K562 (cell line): ENCODE data around the gene AGL. TPM values are rescaled to one million over a fixed set of nuclear protein-coding genes. Genes with fewer than 3 reads are reported as not detected.
A peak's percentile ranks its signal among the peaks of the same experiment; 100 is the strongest.

ENCODE experiments used
- BRCA1 ChIP-seq, 2 experiments: fragments of 450-650 bp in 1 of 2; sonication (generic) in 1 of 2; formaldehyde crosslinking in 1 of 2; IDR thresholded peaks; 2 replicates each; pipeline versions ENCODE4 v1.5.0 to v1.6.1; 2017 to 2020; ENCODE audit warnings: mild to moderate bottlenecking in 1 of 2, missing genetic modification reagents in 1 of 2
- CBFB ChIP-seq: sonication (generic); formaldehyde crosslinking; IDR thresholded peaks from 2 replicates; pipeline ENCODE4 v1.4.0; 2020; ENCODE audit warnings: mild to moderate bottlenecking, missing genetic modification reagents
- DNMT1 ChIP-seq: fragments of 450-650 bp; IDR thresholded peaks from 2 replicates; pipeline ENCODE4 v1.6.1; 2016; ENCODE audit warnings: antibody characterized with exemption, mild to moderate bottlenecking
- EP300 ChIP-seq: IDR thresholded peaks from 2 replicates; pipeline ENCODE4 v1.6.1; 2012; ENCODE audit warnings: low read length, improper control_type of control experiment
- ESRRA ChIP-seq: fragments of 450-650 bp; IDR thresholded peaks from 2 replicates; pipeline ENCODE4 v1.6.1; 2014; ENCODE audit warnings: low read depth, mild to moderate bottlenecking, moderate library complexity, borderline replicate concordance
- LARP7 ChIP-seq: fragments of 450-650 bp; IDR thresholded peaks from 2 replicates; pipeline ENCODE4 v1.6.1; 2016
- MEF2D ChIP-seq: conservative IDR thresholded peaks from 2 replicates; pipeline ENCODE4 v1.6.1; 2016; ENCODE audit warnings: low read depth, missing genetic modification characterization, missing compliant biosample characterization
- MTA1 ChIP-seq: fragments of 450-650 bp; IDR thresholded peaks from 2 replicates; pipeline ENCODE4 v1.6.1; 2017; ENCODE audit warnings: borderline replicate concordance
- MYC ChIP-seq, 2 experiments: fragments of 250-450 bp in 1 of 2; sonication (Bioruptor Pico) in 1 of 2; IDR thresholded peaks; 2 replicates each; pipeline versions ENCODE4 v1.5.1 to v1.6.1; 2012 to 2021; ENCODE audit warnings: low read depth in 2 of 2, borderline replicate concordance in 1 of 2, improper control_type of control experiment in 1 of 2, low read length in 1 of 2, mild to moderate bottlenecking in 1 of 2, moderate library complexity in 1 of 2
- NFIX ChIP-seq: fragments of 250-450 bp; sonication (Bioruptor Pico); IDR thresholded peaks from 2 replicates; pipeline ENCODE4 v1.4.0; 2020; ENCODE audit warnings: low read depth, mild to moderate bottlenecking, moderate library complexity
- NFXL1 ChIP-seq: fragments of 450-650 bp; formaldehyde crosslinking; IDR thresholded peaks from 2 replicates; pipeline ENCODE4 v1.4.0; 2021; ENCODE audit warnings: mild to moderate bottlenecking
- PML ChIP-seq: IDR thresholded peaks from 2 replicates; pipeline ENCODE4 v1.6.1; 2012; ENCODE audit warnings: low read length, inconsistent platforms
- POLR2B ChIP-seq: fragments of 450-650 bp; IDR thresholded peaks from 2 replicates; pipeline ENCODE4 v1.6.1; 2018; ENCODE audit warnings: low read depth; ENCODE audit not compliant: partially characterized antibody
- POLR2G ChIP-seq: fragments of 200-400 bp; formaldehyde crosslinking; IDR thresholded peaks from 2 replicates; pipeline ENCODE4 v1.6.1; 2017; ENCODE audit warnings: low read depth, mild to moderate bottlenecking, antibody characterized with exemption, low read length, moderate library complexity
- SETDB1 ChIP-seq: IDR thresholded peaks from one replicate; pipeline ENCODE4 v1.6.1; 2012; ENCODE audit warnings: low read length, control low read depth, inconsistent platforms
- SIX5 ChIP-seq, 2 experiments: IDR thresholded peaks; 2 replicates each; pipeline ENCODE4 v1.6.1; 2011; ENCODE audit warnings: low read length in 2 of 2, borderline replicate concordance in 1 of 2, low read depth in 1 of 2, mild to moderate bottlenecking in 1 of 2, moderate library complexity in 1 of 2; ENCODE audit not compliant: insufficient read depth in 1 of 2
- SRSF1 ChIP-seq: fragments of 200-400 bp; formaldehyde crosslinking; IDR thresholded peaks from 2 replicates; pipeline ENCODE4 v1.6.1; 2017; ENCODE audit warnings: mild to moderate bottlenecking, low read depth, low read length, moderate library complexity
- TFAP4 ChIP-seq: sonication (generic); formaldehyde crosslinking; IDR thresholded peaks from 2 replicates; pipeline ENCODE4 v1.8.0; 2022; ENCODE audit warnings: missing genetic modification reagents, mild to moderate bottlenecking, moderate library complexity, borderline replicate concordance
- TOE1 ChIP-seq, 2 experiments: fragments of 450-650 bp in 1 of 2; sonication (generic) in 1 of 2; formaldehyde crosslinking in 1 of 2; IDR thresholded peaks; 2 replicates each; pipeline versions ENCODE4 v1.7.1 to v1.8.0; 2016 to 2022; ENCODE audit warnings: borderline replicate concordance in 2 of 2, mild to moderate bottlenecking in 2 of 2, antibody characterized with exemption in 1 of 2, inconsistent platforms in 1 of 2, low read depth in 1 of 2, missing genetic modification reagents in 1 of 2, moderate library complexity in 1 of 2
- ZNF217 ChIP-seq: sonication (generic); formaldehyde crosslinking; IDR thresholded peaks from 2 replicates; pipeline ENCODE4 v1.8.0; 2022; ENCODE audit warnings: mild to moderate bottlenecking, missing genetic modification reagents
- ZNF239 ChIP-seq: fragments of 250-450 bp; sonication (Bioruptor Pico); IDR thresholded peaks from 2 replicates; pipeline ENCODE4 v1.4.0; 2020; ENCODE audit warnings: mild to moderate bottlenecking
- ZNF436 ChIP-seq: fragments of 250-450, 450-650 bp; sonication (Bioruptor Pico); formaldehyde crosslinking; IDR thresholded peaks from 2 replicates; pipeline ENCODE4 v1.7.0; 2020; ENCODE audit warnings: mild to moderate bottlenecking
- ZNF507 ChIP-seq: conservative IDR thresholded peaks from 2 replicates; pipeline ENCODE4 v1.6.1; 2017; ENCODE audit warnings: missing genetic modification characterization, missing compliant biosample characterization
- ZZZ3 ChIP-seq: fragments of 450-650 bp; IDR thresholded peaks from 2 replicates; pipeline ENCODE4 v1.6.1; 2016; ENCODE audit warnings: antibody characterized with exemption, mild to moderate bottlenecking, moderate library complexity
- polyA plus RNA-seq, 8 experiments: library from polyadenylated mRNA; depleted of rRNA in 4 of 8; stranded (reverse) in 5 of 8; unstranded in 3 of 8; fragments of >200 nt; fragmentation: Nextera tagmentation in 2 of 8; fragmentation: Illumina TruSeq in 1 of 8; extraction: Ambion mirVana in 2 of 8; extraction: Trizol in 1 of 8; gene quantifications; 2 replicates each; pipeline versions ENCODE4 v1.2.1 to v1.2.3, GENCODE V29; 2011 to 2014; ENCODE audit warnings: inconsistent platforms in 1 of 8, missing spikeins in 1 of 8
- total RNA-seq, 7 experiments: library from RNA; depleted of rRNA in 6 of 7; stranded (reverse); fragments of >200 nt in 6 of 7; fragmentation: Illumina TruSeq in 2 of 7; extraction: Trizol in 2 of 7; gene quantifications; 2 replicates each; pipeline versions ENCODE4 v1.2.1 to v1.2.3, GENCODE V29; 2011 to 2021; ENCODE audit warnings: low replicate concordance in 1 of 7
- TF ChIP-seq, protein P1 (sequence below): fragments of 250-450 bp; sonication (Bioruptor Pico); IDR thresholded peaks from 2 replicates; pipeline ENCODE4 v1.5.0; 2020; ENCODE audit warnings: mild to moderate bottlenecking, borderline replicate concordance

Gene AGL
- total and polyA plus RNA-seq, 9 of the 15 experiments (the other 6 are each of a cell fraction or from before 2014, with no cell fraction given): 6.3 to 20.4 (median 12.4) TPM

GRCh38 chr1:99969729-99970621 is 119.8 kb downstream of the AGL start, which contains the start of gene SLC35A3 (continued):
- TF ChIP-seq SIX5 (IDR thresholded peaks at IDR 0.05; ENCODE audit: borderline replicate concordance in 1 of 2, insufficient read depth in 1 of 2, low read depth in 1 of 2, low read length in 2 of 2): peak; percentile 49 to 57; a peak in 3 of 4 replicates
- no peak for TF ChIP-seq BRCA1 (IDR thresholded peaks at IDR 0.05)
- TF ChIP-seq BRCA1 (CRISPR knock-in tag; IDR thresholded peaks at IDR 0.05): no peak
- TF ChIP-seq MEF2D (tag): no peak
- TF ChIP-seq EP300: no peak
- no peak for TF ChIP-seq DNMT1
- TF ChIP-seq ZNF239: no peak
- peak; percentile 54 for TF ChIP-seq POLR2B
- no peak for TF ChIP-seq ZNF507 (tag)
- no peak for TF ChIP-seq NFXL1
- TF ChIP-seq ZZZ3: no peak
- 0 out of 2 replicates have a peak, but pooled peaks have one; percentile 57 for TF ChIP-seq LARP7
- TF ChIP-seq NFIX (CRISPR knock-in tag): no peak
- TF ChIP-seq MYC (IDR thresholded peaks at IDR 0.05; ENCODE audit: low read depth, low read length): peak; percentile 70
- TF ChIP-seq MYC (CRISPR knock-in tag; IDR thresholded peaks at IDR 0.05; ENCODE audit: borderline replicate concordance, low read depth): no peak
- no peak for TF ChIP-seq ZNF436 (CRISPR knock-in tag)
- peak; percentile 95 for TF ChIP-seq POLR2G
- TF ChIP-seq CBFB (CRISPR knock-in tag): peak; percentile 91; the same call in 1 of the 2 replicates
- TF ChIP-seq TOE1 (IDR thresholded peaks at IDR 0.05; ENCODE audit: borderline replicate concordance): peak; percentile 71; the same call in 1 of the 2 replicates
- no peak for TF ChIP-seq TOE1 (CRISPR knock-in tag; IDR thresholded peaks at IDR 0.05; ENCODE audit: borderline replicate concordance, low read depth)
- TF ChIP-seq MTA1: no peak
- TF ChIP-seq, protein P1, sequence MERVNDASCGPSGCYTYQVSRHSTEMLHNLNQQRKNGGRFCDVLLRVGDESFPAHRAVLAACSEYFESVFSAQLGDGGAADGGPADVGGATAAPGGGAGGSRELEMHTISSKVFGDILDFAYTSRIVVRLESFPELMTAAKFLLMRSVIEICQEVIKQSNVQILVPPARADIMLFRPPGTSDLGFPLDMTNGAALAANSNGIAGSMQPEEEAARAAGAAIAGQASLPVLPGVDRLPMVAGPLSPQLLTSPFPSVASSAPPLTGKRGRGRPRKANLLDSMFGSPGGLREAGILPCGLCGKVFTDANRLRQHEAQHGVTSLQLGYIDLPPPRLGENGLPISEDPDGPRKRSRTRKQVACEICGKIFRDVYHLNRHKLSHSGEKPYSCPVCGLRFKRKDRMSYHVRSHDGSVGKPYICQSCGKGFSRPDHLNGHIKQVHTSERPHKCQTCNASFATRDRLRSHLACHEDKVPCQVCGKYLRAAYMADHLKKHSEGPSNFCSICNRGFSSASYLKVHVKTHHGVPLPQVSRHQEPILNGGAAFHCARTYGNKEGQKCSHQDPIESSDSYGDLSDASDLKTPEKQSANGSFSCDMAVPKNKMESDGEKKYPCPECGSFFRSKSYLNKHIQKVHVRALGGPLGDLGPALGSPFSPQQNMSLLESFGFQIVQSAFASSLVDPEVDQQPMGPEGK (CRISPR knock-in tag): no peak
- TF ChIP-seq ESRRA: peak; percentile 52; the same call in 1 of the 2 replicates
- no peak for TF ChIP-seq ZNF217 (CRISPR knock-in tag)
- TF ChIP-seq SRSF1: no peak
- TF ChIP-seq PML: peak; percentile 36; the same call in 1 of the 2 replicates
- TF ChIP-seq SETDB1: no peak
- TF ChIP-seq TFAP4: peak; percentile 90
